Activated CD8-positive, alpha-beta memory T cell treated with anti-CD3 and anti-CD28 coated beads, Interleukin-2, amount 50 U/mL, for 24 hours (primary cell): Measurements from ENCODE around the gene IRGQ.
A peak's percentile ranks its signal among the peaks of the same experiment; 100 is the strongest.
"Not testable (repeated sequence)": the region's sequence is repeated elsewhere in the genome, so short reads cannot be mapped to it uniquely, and the experiment has no call there.

Experiments used
- DNase-seq: peaks from one replicate; pipeline ENCODE4 v3.0.0-alpha.2; 2020; ENCODE audit errors: extremely low read depth

The IRGQ gene, protein sequence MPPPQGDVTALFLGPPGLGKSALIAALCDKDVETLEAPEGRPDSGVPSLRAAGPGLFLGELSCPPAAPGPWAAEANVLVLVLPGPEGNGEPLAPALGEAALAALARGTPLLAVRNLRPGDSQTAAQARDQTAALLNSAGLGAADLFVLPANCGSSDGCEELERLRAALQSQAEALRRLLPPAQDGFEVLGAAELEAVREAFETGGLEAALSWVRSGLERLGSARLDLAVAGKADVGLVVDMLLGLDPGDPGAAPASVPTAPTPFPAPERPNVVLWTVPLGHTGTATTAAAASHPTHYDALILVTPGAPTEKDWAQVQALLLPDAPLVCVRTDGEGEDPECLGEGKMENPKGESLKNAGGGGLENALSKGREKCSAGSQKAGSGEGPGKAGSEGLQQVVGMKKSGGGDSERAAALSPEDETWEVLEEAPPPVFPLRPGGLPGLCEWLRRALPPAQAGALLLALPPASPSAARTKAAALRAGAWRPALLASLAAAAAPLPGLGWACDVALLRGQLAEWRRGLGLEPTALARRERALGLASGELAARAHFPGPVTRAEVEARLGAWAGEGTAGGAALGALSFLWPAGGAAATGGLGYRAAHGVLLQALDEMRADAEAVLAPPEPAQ

GRCh38 chr19:43595999-43596841, at the start of gene IRGQ, which contains the start of gene ZNF576:
IRGQ (minus strand) TSS chr19:43596134; CDS start chr19:43595338, 796 bp downstream.
ZNF576 (plus strand) TSS chr19:43596595; CDS start chr19:43597109, 514 bp downstream.
- peak; percentile 100 for DNase-seq

DNA sequence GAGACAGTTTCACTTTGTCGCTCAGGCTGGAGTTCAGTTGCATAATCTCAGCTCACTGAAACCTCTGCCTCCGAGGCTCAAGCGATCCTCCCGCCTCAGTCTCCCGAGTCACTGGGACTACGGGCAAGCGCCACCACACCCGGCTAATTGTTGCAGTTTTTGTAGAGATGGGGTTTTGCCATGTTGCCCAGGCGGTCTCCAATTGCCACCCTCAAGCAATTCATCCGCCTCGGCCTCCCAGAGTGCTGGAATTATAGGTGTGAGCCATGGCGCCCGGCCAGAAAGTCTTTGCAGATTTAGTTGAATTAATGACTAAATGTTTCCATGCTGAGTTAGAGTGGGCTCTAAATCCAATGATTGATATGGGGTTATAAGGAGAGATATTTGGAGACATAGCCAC, 48.2 kb upstream of the IRGQ start:
- DNase-seq = no peak

DNA sequence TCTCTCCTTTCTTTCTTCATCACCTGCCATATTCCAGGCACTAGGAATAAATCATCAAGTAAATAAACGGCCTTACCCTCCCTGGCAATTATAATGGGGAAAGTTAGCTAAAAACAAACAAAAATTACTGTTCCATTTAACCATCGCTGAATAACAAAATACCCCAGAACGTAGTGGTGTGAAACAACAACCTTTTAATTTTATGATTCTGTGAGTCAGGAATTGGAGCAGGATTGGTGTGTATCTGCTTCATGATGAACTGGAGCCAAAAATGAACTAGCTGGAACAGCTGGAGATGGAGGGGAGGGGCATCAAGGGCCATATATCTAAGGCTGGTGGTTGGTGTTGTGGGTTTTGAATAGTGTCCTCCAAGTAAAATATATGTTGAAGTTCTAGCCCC, 47.4 kb upstream of the IRGQ start:
- no peak for DNase-seq

DNA sequence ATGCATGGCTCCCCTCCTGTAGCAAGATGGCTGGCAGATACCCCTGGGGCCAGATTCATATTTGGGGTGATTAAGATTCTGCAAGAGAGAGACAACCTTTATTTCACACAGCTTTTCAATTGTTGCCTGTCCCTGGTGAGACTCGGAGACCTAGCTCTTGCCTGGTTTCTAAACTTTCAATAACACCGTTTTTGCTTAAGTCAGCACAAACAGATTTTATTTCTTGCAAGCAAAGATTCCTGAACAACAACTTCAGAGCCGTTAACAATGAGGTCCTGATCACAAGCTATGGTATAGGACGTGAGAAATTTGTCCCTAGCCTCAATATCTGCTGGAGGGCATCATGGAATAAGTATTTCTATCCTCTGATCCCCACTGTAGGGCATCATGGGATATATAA, 46.6 kb upstream of the IRGQ start:
- no peak for DNase-seq

GRCh38 chr19:43641333-43641732, 45.4 kb upstream of the IRGQ start:
- DNase-seq = no peak

- DNase-seq = no peak
These were observed 44.5 kb upstream of the IRGQ start for GRCh38 chr19:43640424-43640757.

- DNase-seq = no peak
These were observed 43.8 kb upstream of the IRGQ start, which contains the start of gene CADM4 for GRCh38 chr19:43639519-43640423. CADM4 (minus strand) TSS chr19:43639850; CDS start chr19:43639790, 60 bp downstream.

DNA sequence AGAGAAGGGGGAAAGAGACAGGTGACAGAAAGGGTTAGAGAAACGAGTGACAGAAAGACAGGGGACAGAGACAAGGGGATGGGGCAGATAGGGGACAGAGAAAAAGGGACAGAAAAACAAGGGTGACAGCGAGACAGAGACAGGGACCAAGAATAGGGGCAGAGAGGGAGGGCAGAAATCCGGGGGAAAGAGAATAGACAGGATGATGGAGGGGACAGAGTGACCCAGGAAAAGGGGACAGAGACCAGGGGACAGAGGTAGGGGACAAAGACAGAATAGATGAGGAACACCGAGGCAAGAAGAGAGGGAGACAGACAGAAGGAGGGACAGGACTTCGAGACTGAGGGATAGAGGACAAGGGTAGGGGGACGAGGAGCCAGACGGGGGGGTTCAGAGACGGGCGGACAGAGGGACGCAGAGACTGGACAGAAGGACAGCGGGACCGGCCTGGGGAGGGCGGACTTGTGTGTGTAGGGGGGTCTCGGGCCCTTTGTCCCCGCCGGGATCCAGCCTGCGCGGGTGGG, 43.1 kb upstream of the IRGQ start:
- DNase-seq = no peak

- no peak for DNase-seq
These were observed 42.5 kb upstream of the IRGQ start for GRCh38 chr19:43638214-43638994.

DNA sequence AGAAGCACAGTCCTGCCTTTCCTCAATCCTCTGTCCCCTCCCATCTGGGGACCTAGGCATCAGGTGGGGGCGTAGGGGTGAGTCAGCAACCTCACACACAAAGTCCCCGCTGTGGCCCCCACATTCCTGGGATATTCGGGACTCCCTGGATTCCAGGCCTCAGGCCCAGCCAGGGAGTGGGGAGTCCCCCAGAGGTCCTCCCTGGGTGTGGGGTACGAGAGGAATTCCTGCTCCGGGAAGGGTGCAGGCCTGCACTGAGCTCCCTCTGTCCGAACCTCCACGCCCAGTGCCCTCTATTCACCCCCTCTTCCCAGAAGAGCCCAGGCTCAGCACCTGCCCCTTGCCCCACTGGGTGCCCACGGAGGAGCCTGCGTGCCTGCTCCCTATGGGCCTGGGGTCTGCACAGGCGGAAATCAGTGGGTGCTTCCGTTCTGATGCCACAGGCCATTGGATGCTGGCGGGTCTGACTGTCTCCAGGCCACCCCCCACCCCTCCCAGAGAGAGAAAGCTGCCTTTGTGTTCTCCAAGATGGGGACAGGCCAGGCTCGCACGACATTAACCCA, 40.3 kb upstream of the IRGQ start:
- no peak for DNase-seq

DNA sequence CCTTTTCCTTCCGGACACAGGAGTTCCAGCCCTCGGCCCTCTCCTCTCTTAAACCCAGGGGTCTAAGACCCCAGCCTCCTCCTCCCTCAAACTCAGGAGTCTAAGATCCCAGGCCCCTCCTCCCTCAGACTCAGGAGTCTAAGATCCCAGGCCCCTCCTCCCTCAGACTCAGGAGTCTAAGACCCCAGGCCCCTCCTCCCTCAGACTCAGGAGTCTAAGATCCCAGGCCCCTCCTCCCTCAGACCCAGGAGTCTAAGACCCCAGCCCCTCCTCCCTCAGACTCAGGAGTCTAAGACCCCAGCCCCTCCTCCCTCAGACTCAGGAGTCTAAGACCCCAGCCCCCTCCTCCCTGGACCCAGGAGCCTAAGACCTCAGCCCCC, 39.6 kb upstream of the IRGQ start:
- DNase-seq = not testable (repeated sequence)

DNA sequence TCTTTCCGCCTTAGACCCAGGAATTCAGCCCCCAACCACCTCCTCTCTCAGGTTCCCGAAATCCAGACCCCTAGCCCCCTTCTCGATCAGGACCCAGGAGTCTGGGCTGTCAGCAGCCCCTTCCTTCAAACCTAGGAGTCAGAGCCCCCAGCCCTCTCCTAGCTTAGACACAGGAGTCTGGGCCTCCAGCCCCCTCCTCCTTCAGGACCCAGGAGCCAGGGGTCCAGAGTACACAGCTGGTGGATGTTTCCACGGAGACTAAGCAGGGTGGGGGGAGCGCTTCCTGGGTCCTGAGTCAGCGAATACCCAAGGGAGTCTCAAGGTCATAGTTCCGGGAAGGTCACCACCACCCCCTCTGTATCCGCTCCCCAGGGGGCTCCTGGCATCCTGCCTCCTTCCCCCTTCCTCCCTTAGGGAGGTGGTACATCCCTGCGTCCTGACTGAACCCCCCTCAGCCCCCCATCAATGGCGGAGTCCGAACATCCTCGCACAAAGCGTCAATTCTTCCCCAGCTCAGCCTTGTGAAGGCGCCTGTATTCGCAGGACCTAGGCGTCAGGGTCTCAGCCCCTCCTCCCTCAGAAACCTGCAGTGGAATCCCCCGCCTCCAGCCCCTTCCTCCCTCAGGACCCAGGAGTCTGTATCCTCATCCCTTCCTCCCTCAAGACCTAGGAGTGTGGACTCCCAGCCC, 39.1 kb upstream of the IRGQ start:
- DNase-seq = no peak

DNA sequence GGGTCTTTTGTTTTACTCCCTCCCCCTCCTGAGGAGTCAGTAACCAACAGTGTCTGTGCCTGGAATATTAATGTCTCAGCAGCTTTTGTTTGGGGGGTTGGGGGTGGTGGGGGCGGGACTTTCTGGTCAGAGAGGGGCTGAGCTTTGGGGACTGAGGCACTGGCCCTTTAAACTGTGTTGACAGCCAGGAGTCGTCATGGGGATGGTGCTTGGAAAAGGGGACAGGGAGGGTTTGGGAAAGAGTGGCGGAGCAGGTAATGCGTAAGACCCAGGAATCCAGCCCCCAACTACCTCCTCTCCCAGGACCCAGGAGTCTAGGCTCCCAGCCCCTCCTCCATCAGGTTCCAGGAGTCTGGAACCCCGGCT, 38.6 kb upstream of the IRGQ start:
- DNase-seq = no peak

DNA sequence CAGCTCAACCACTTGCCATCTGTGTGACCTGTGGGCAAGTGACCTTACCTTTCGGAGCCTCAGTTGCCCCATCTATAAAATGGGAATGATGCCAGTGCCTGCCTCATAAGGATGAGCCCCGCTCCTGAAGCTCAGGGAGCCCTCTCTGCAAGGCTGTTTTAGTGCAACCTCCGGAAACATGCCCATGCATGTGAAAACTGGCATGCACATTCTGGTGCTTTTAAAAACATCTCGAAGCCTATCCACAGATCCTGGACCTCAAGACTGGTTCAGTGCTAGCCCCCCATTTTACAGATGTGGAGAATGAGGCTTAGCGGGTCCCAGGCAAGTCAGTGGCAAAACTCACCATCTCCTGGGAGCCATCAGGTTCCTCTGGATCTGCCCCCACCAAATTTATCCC, 38.1 kb upstream of the IRGQ start:
- DNase-seq = no peak

DNA sequence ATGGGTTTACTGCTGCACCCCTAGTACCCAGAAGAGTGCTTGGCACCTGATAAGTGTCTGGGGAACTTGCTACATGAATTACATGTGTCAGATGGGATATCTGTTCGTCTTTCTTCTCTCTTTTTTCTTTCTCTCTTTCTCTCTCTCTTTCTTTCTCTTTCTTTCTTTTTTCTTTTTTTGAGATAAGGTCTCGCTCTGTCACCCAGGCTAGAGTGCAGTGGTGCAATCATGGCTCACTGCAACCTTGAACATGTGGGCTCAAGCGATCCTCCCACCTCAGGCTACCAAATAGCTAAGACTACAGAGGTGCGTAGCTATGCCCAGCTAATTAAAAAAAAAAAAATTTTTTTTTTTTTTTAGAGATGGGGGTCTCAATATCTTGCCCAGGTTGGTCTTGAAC, 37.6 kb upstream of the IRGQ start:
- no peak for DNase-seq

DNA sequence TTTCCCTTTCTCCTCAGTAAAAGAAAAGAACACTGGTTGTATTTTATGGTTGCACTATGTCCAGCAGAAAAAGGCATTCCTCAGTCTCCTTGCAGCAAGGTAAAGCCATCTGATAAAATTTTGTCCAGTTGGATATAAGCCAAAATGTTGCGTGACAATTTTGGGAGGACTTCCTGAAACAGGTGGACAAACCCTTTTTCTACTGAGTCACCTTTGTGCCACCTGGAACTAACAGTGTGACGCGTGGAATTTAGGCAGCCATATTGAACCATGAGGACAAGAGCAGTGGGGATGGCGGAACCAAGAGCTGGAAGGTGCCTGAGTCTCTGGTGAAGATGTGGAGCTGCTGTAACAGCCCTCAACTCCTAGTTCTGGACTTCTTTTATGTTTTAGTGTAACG, 35.6 kb upstream of the IRGQ start:
- DNase-seq = no peak

DNA sequence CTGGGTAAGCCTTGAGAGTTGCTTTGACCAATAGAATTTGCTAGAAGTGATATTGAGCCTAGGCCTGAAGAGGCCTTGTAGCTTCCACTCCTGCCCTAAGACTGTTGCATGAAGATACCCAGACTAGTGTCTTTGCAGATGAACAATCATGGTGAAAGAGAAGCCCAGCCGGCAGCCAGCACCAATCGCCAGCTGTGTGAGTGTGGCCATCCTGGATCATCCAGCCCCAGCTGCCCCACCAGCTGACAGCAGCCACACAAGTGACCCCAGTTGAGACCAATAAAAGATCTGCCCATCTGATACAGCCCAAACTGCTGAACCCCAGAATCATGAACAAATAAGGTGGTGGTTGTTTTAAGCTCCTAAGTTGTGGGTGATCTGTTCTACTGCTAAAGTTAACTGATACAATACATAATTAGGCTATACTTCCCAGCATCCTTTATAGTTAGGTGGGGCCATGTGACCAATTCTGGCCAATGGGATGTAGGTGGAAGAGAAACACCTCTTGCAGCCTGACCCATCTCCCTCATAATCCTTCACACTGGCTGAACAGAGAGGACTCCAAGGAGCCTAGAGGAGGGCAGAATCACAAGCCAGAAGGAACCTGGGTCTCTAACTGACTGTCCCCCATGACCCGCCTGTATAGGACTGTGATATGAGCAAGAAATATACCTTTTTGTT, 32.9 kb upstream of the IRGQ start:
- DNase-seq = no peak

GRCh38 chr19:43626838-43627237, 30.9 kb upstream of the IRGQ start:
- no peak for DNase-seq
